Stimulated activated CD8-positive, alpha-beta memory T cell treated with anti-CD3 and anti-CD28 coated beads, Interleukin-12 subunit alpha, Interleukin-12 subunit beta, amount 100 ng/mL, for 24 hours (primary cell): ENCODE results near the gene RPS18.

Experiments used
- DNase-seq: peaks from one replicate; pipeline ENCODE4 v3.0.0-alpha.2; 2020; ENCODE audit errors: extremely low read depth

RPS18 gene

DNA sequence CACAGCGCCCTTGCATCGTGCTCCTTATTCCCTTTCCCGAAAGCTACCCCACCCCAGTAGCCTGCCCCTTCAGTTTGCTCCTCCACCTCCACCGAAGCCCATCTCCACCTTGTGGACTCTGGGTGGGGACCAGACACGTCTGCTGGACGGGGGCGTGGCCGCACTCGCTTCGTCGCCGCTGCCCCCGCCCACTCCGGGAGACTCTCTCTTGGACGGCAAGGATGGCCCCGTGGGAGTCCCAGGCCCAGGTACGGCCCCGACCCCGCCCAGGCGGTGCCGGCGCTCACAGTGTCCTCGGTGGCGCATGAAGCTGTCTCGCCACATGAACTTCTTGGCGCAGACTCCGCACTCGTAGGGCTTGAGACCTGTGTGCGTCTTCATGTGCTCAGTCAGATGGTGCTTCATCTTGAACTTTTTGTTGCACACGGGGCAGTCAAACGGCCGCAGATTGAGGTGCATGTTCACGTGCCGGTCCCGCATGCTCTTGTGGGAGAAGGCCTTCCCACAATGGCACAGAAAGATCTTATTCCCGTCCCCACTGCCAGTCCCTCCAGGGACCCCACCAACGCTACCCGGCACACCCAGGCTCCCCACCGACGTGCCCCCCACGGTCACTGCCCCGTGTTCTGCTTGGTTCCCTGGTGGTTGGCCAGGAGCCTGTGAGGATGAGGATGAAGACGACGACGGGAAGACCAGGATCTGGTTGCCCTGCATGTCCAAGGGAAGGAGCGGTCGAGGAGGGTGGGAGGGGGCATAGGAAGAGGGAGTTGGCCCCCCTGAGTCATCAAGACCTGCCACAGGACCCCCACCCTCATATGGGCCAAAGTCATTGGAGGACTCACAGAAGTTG lies 43.3 kb downstream of the RPS18 start:
- DNase-seq = no peak

GRCh38 chr6:33315793-33316602 lies 44.1 kb downstream of the RPS18 start:
- DNase-seq = no peak

DNA sequence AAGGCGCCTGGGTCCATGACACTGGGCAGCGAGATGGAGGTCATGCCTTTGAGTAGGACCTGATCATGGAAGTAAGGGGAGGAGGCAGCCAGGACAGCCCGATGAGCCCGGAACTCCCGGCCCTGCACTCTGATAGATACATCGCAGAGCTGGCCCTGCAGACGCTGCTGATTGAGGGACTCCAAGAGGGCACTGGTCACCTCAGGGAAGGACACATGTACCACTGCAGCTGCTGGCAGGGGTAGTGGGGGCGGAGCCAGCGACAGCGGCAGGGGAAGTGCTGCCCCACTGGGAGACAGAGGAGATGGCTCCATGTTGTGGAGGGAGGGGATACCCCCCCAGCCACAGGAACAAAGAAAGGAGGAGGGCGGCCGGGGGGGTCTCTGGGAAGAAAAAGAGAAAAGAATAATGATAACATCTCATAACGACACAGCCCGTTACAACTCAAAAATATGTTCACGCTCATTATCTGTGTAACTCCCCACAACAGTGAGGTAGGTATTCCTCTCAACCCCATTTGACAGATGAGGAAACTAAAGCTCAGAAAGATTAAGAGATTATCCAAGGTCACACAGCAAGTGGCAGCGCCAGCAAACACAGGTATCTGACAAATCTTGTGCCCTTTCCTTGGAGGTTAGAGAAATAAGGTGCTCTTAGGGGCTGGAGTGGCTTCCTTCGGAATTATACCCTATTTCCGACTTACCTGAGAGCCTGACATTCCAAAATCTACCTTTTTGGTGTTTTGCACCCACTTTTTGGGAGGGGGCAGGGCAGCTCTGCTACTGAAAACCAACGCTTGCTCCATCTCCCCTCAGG lies 44.9 kb downstream of the RPS18 start:
- no peak for DNase-seq

GRCh38 chr6:33317419-33317668 lies 45.5 kb downstream of the RPS18 start:
- no peak for DNase-seq

DNA sequence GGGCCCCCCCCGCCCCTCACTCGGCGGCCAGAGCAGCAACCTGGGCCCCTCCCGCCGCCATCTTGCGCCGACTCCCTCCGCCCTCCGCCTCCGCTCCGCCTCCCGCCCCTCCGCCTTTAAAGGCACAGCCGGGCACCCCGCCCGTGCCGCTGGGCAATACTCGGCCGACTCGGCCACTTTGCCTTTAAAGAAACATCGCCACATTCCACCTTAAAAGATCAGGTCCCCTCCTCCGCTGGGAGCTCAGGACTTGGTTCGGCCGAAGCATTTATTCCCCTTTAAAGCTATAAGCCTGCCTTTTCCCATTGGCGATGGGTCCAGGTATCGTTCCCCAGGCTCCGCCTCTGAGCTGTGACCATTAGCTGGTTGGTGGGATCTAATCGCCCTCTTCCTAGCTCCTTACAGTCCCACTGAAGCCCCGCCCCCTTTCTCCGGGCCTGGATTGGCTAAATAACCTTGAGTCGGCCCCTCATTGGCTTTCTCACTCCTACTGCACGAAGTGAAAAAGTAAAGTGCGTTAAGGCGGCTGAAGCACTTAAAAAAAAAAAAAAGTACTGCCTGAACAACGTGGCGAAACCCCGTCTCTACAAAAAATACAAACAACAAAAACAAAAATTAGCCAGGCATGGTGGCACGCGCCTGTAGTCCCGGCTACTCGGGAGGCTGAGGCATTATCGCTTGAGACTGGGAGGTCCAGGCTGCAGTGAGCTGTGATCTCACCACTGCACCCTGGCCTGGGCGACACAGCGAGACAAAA lies 46.0 kb downstream of the RPS18 start, which contains the start of gene ZBTB22:
TSS of gene ZBTB22 (minus strand) at position 76 of the 757 bp plus-strand sequence. CDS start 828 bp downstream, outside the sequence.
- peak; percentile 95 for DNase-seq

DNA sequence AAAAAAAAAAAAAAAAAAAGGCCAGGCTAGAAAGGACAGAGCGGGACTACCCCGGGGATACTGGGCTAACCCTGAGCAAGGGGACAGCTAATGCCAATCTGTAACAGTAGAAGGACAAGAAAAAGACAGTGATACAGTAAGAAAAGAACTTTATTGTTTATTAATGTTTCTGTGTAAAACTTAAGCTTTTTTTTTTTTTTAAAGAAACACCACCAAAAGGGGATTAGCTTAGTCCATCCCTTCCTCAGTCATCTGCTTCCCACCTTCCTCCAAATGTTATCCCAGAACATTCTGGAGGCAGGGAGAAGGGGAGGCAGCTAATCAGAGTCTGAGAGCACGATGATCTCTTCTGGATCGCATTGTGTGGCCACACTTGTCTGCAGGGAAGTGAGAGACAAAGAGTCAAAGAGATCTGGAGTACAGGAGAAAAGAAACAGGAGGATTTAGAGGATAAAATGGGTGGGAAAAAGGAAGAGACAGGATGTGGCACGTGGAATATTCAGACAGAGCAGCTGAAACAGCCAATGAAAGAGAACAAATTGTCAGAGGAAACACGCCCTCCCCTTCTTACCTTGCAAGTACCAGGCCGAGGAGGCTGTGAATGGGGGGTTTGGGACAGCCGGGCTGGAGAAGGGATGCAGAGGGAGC lies 46.7 kb downstream of the RPS18 start:
- no peak for DNase-seq

GRCh38 chr6:33319939-33320314 lies 48.1 kb downstream of the RPS18 start:
- no peak for DNase-seq

DNA sequence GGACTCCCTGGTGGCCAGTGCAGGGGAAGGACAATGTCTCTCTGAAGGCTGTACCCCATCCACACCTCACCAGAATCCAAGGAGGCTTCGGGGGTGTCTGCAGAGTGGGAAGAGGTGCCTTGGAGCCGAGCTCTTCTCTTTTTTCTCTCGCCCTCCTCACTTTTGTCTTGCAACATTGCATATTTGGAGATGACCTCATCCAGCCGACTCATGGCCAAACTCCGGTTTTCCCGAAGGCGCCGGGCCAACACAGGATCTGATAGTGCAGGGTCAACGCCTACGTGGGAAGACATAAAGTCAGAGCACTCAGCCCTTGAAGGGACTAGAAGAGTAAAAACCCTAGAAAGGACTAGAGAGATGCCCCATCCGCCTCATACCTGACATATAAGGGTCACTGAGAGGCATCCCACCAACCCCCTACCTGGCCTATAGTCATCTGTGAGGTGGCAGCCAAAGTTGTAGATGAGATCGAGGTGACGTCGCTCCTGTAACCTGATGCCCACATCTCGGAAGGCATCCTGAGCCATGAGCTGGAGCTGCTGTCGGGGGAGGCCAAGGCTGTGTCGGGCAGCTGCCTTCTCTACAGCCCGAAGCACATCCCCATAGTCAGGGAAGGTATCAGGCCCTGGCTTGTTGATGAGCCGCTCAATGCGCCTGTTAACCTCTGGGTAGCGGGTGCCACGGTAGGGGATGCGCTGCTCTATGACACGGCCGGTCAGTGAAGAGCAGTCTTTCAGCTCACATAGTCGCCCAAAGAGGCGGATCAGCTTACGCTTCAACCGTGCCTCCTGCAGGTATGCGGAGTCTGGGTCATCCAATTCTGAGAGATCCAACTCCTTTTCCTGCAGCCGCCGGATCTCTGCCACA lies 48.7 kb downstream of the RPS18 start:
- DNase-seq = no peak

- no peak for DNase-seq
Observed at GRCh38 chr6:33321227-33321626, 49.4 kb downstream of the RPS18 start.

DNA sequence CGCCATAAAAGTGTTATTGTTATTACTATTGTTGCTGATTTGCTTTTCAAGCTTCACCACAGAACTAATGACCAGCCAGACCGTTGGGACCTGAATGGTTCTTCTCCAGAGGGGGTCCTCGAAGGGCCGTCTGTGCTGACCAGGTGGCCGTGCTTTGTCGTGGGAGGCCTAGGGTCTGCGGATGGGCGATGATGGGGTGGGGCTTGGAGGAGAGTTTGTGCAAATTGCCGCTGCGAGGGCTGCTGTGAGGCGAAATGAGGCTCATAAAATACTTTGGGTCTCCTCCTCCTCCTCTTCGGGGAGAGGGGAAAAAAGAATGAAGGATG lies 51.7 kb downstream of the RPS18 start:
- DNase-seq = no peak

- no peak for DNase-seq
Observed at GRCh38 chr6:33324125-33324524, 52.2 kb downstream of the RPS18 start.
